Stimulated activated CD4-positive, alpha-beta T cell treated with anti-CD3 and anti-CD28 coated beads, Interleukin-4, amount 100 ng/mL, for 24 hours (primary cell): ENCODE results near the gene POM121L12.

ENCODE experiments used
- DNase-seq: peaks from one replicate; pipeline ENCODE4 v3.0.0-alpha.2; 2020

The POM121L12 gene

GRCh38 chr7:53035499-53036412, at the start of gene POM121L12:
Gene POM121L12 (plus strand): TSS chr7:53035633. CDS start chr7:53035672, 39 bp downstream.
- DNase-seq = no peak

GRCh38 chr7:52992001-52992400, 43.4 kb upstream of the POM121L12 start:
- no peak for DNase-seq

- DNase-seq = no peak
Measured at GRCh38 chr7:52992479-52993162, 42.8 kb upstream of the POM121L12 start.

GRCh38 chr7:52995676-52996075, 39.8 kb upstream of the POM121L12 start:
- DNase-seq = no peak

GRCh38 chr7:53001221-53001620, 34.2 kb upstream of the POM121L12 start:
- DNase-seq = no peak

GRCh38 chr7:53002389-53002788, 33.0 kb upstream of the POM121L12 start:
- DNase-seq = no peak

GRCh38 chr7:53003653-53004445, 31.6 kb upstream of the POM121L12 start:
- no peak for DNase-seq

GRCh38 chr7:53013925-53014324, 21.5 kb upstream of the POM121L12 start:
- no peak for DNase-seq

GRCh38 chr7:53015463-53015862, 20.0 kb upstream of the POM121L12 start:
- no peak for DNase-seq

GRCh38 chr7:53022893-53023292, 12.5 kb upstream of the POM121L12 start:
- DNase-seq = no peak

- DNase-seq = no peak
Measured at GRCh38 chr7:53048638-53049037, 13.2 kb downstream of the POM121L12 start.

- no peak for DNase-seq
Measured at GRCh38 chr7:53050433-53050832, 15.0 kb downstream of the POM121L12 start.

GRCh38 chr7:53059591-53059990, 24.2 kb downstream of the POM121L12 start:
- DNase-seq = no peak

GRCh38 chr7:53060066-53060465, 24.6 kb downstream of the POM121L12 start:
- no peak for DNase-seq

GRCh38 chr7:53062796-53063195, 27.4 kb downstream of the POM121L12 start:
- DNase-seq = no peak

GRCh38 chr7:53068673-53069072, 33.2 kb downstream of the POM121L12 start:
- no peak for DNase-seq

- DNase-seq = no peak
Measured at GRCh38 chr7:53070883-53071282, 35.5 kb downstream of the POM121L12 start.
